Measurements from ENCODE around the gene GUCY1A2.

DNA sequence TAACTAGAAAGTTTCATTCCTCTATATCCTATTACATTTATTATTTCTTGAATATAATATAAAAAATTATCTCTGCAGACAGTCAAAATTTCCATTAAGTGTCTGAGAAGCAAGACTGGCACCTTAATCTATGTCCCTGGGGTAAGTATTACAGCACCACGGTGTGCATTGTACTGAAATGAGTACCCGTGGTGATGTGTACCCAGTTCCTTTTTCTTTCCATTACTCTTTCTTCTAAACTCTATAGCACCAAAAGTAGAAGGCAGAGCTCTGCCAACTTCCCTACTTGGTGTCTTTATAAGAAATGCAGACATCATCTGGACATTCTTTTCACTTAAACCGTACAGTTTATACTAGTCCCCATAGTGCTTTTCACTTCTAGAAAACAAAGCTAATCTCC is 161.7 kb downstream of the GUCY1A2 start:
- TF ChIP-seq, protein P1, sequence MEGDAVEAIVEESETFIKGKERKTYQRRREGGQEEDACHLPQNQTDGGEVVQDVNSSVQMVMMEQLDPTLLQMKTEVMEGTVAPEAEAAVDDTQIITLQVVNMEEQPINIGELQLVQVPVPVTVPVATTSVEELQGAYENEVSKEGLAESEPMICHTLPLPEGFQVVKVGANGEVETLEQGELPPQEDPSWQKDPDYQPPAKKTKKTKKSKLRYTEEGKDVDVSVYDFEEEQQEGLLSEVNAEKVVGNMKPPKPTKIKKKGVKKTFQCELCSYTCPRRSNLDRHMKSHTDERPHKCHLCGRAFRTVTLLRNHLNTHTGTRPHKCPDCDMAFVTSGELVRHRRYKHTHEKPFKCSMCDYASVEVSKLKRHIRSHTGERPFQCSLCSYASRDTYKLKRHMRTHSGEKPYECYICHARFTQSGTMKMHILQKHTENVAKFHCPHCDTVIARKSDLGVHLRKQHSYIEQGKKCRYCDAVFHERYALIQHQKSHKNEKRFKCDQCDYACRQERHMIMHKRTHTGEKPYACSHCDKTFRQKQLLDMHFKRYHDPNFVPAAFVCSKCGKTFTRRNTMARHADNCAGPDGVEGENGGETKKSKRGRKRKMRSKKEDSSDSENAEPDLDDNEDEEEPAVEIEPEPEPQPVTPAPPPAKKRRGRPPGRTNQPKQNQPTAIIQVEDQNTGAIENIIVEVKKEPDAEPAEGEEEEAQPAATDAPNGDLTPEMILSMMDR (IDR thresholded peaks at IDR 0.05; ENCODE audit: low read depth, low read length) = no peak
- TF ChIP-seq, protein P2, sequence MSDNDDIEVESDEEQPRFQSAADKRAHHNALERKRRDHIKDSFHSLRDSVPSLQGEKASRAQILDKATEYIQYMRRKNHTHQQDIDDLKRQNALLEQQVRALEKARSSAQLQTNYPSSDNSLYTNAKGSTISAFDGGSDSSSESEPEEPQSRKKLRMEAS (IDR thresholded peaks at IDR 0.05; ENCODE audit: low read depth, low read length) = no peak
- no peak for TF ChIP-seq POLR2A (IDR thresholded peaks at IDR 0.05; ENCODE audit: extremely low read depth, insufficient read length)
- TF ChIP-seq MYC (IDR thresholded peaks at IDR 0.05; ENCODE audit: low read depth, low read length) = no peak
